GM12878 (cell line): ENCODE measurements around the gene BATF. TPM values are rescaled to one million over a fixed set of nuclear protein-coding genes. Genes with fewer than 3 reads are reported as not detected.

Experiments
- ATAC-seq: fragments of 200-7000 bp; cut with Tn5 transposase; 3 replicates; pipeline ENCODE4 v1.9.1; 2020; ENCODE audit warnings: mild to moderate bottlenecking, moderate library complexity
- BruUV-seq: library from RNA; stranded (reverse); fragments of 400-500 nt; replicated peaks from 2 replicates; lab custom pipeline; 2021; lab: Mats Ljungman, UMichigan
- CTCF ChIA-PET: fragments of 300-600 bp; sonication (Branson Sonifier 250); formaldehyde crosslinking; extraction: SDS; loops from one replicate; lab custom pipeline; 2021; ENCODE audit warnings: inconsistent platforms; lab: Yijun Ruan, JAX
- POLR2A ChIA-PET: fragments of 350-600 bp; formaldehyde crosslinking; extraction: SDS; loops from one replicate; lab custom pipeline; 2021; ENCODE audit warnings: inconsistent platforms; lab: Charles Lee
- RAD21 ChIA-PET: fragments of 300-600 bp; sonication (Branson Sonifier 250); formaldehyde crosslinking; loops from one replicate; lab custom pipeline; 2023; ENCODE audit warnings: antibody characterized with exemption; ENCODE audit not compliant: unreplicated experiment; lab: Charles Lee
- SMC1A ChIA-PET: fragments of 300-600 bp; sonication (Branson Sonifier 250); formaldehyde crosslinking; loops from one replicate; lab custom pipeline; 2023; ENCODE audit not compliant: unreplicated experiment, uncharacterized antibody; lab: Charles Lee
- DNase-seq: peaks from one replicate; pipeline ENCODE4 v3.0.0-alpha.2; 2011; ENCODE audit warnings: low read depth, low spot score
- FAIRE-seq: peaks from 3 replicates; lab custom pipeline; 2011; peaks lifted over from hg19 to GRCh38; lab: Jason Lieb, UNC
- H2AFZ ChIP-seq: 2 replicates; pipeline ENCODE4 v1.6.0; 2011; ENCODE audit warnings: low read depth, low read length, control low read depth; ENCODE audit not compliant: control insufficient read depth
- H3K27ac ChIP-seq: 2 replicates; pipeline ENCODE4 v1.5.1; 2011; ENCODE audit warnings: control low read depth; ENCODE audit not compliant: control insufficient read depth, insufficient read depth
- H3K27me3 ChIP-seq, 2 experiments: replicated peaks in 1 of 2; 2 replicates each; pipeline versions ENCODE4 v1.6.0 to v1.6.1; 2011; ENCODE audit warnings: low read length in 1 of 2; ENCODE audit not compliant: control insufficient read depth in 2 of 2, insufficient read depth in 2 of 2
- H3K36me3 ChIP-seq, 2 experiments: 2 replicates each; pipeline ENCODE4 v1.5.1; 2011; ENCODE audit warnings: low read length in 1 of 2; ENCODE audit not compliant: control insufficient read depth in 2 of 2, insufficient read depth in 2 of 2
- H3K4me1 ChIP-seq: 2 replicates; pipeline ENCODE4 v1.6.1; 2011; ENCODE audit warnings: mild to moderate bottlenecking, low read length, moderate library complexity, mixed read lengths; ENCODE audit not compliant: control insufficient read depth, insufficient read depth
- H3K4me2 ChIP-seq: 2 replicates; pipeline ENCODE4 v1.6.0; 2011; ENCODE audit warnings: control low read depth; ENCODE audit not compliant: control insufficient read depth, insufficient read depth
- H3K4me3 ChIP-seq: fragments of 200-600 bp; sonication (generic); 2 replicates; pipeline ENCODE4 v1.5.1; 2016
- H3K79me2 ChIP-seq: 2 replicates; pipeline ENCODE4 v1.6.0; 2011; ENCODE audit warnings: low read length; ENCODE audit not compliant: control insufficient read depth, insufficient read depth
- H3K9ac ChIP-seq: 2 replicates; pipeline ENCODE4 v1.8.0; 2011; ENCODE audit warnings: low read length, control low read depth, mixed read lengths; ENCODE audit not compliant: control insufficient read depth, insufficient read depth
- H3K9me3 ChIP-seq: replicated peaks from 3 replicates; pipeline ENCODE4 v1.5.1; 2011; ENCODE audit warnings: mild to moderate bottlenecking, low read length; ENCODE audit not compliant: control insufficient read depth, insufficient read depth
- H4K20me1 ChIP-seq: 2 replicates; pipeline ENCODE4 v1.6.0; 2011; ENCODE audit not compliant: control insufficient read depth, insufficient read depth
- CBX5 ChIP-seq: sonication (generic); IDR thresholded peaks from 2 replicates; pipeline ENCODE4 v1.6.1; 2016; ENCODE audit warnings: low read depth, moderate library complexity, mild to moderate bottlenecking, inconsistent platforms
- JUNB ChIP-seq: IDR thresholded peaks from 2 replicates; pipeline ENCODE4 v1.6.1; 2016; ENCODE audit warnings: antibody characterized with exemption, mild to moderate bottlenecking
- MEF2A ChIP-seq: IDR thresholded peaks from 2 replicates; pipeline ENCODE4 v1.6.1; 2011; ENCODE audit warnings: low read depth, mild to moderate bottlenecking, low read length, moderate library complexity; ENCODE audit not compliant: insufficient read depth
- RELB ChIP-seq: fragments of 450-650 bp; IDR thresholded peaks from 2 replicates; pipeline ENCODE4 v1.6.1; 2017; ENCODE audit warnings: low read depth, mild to moderate bottlenecking, moderate library complexity
- ZBTB33 ChIP-seq: fragments of 450-650 bp; IDR thresholded peaks from 2 replicates; pipeline ENCODE4 v1.6.1; 2017; ENCODE audit warnings: mild to moderate bottlenecking
- in situ Hi-C: fragments of 300-500 bp; cut with MboI; formaldehyde crosslinking; loops from 9 replicates; pipeline ENCODE4 v1.14.3; 2018; ENCODE audit warnings: mixed read lengths
- intact Hi-C: fragments of 100-400 bp; cut with micrococcal nuclease; formaldehyde crosslinking; loops from one replicate; pipeline ENCODE4 v1.14.2; 2022; ENCODE audit not compliant: unreplicated experiment
- polyA plus RNA-seq, 11 experiments: library from polyadenylated mRNA; depleted of rRNA in 4 of 11; unstranded in 6 of 11; stranded (reverse) in 5 of 11; fragments of >200 nt; fragmentation: Nextera tagmentation in 4 of 11; fragmentation: Illumina TruSeq in 1 of 11; extraction: Ambion mirVana in 4 of 11; extraction: Trizol in 1 of 11; gene quantifications; 1 replicate in 1 of 11; 2 replicates in 10 of 11; pipeline versions ENCODE4 v1.2.1 to v1.2.3, GENCODE V29; 2011 to 2016; ENCODE audit warnings: inconsistent platforms in 2 of 11, missing spikeins in 2 of 11, low read depth in 1 of 11
- total RNA-seq, 4 experiments: library from RNA; depleted of rRNA in 3 of 4; stranded (reverse); fragments of >200 nt in 3 of 4; fragmentation: Illumina TruSeq in 1 of 4; extraction: Trizol in 1 of 4; gene quantifications; 2 replicates each; pipeline versions ENCODE4 v1.2.1 to v1.2.3, GENCODE V29; 2013 to 2021

The BATF gene
- total and polyA plus RNA-seq, 10 of the 15 experiments (the other 5 are each of a cell fraction or from before 2014, with no cell fraction given), result 10.0 to 154 (median 103) TPM

- Histone ChIP-seq H3K36me3 (no peaks in the 10 kb centered on the region), H3K27me3 (no peaks in the 10 kb centered on the region), H4K20me1 (no peaks in the 10 kb centered on the region), H3K27ac (no peak overlapping the region), H3K4me2 (no peak overlapping the region), H3K9ac (no peak overlapping the region), H3K4me1 (peaks cover 34% of the 10 kb centered on the region), H3K4me3 (no peak overlapping the region), H3K9me3 (peaks cover 18% of the 10 kb centered on the region), H3K79me2 (peaks cover 2% of the 10 kb centered on the region), H2AFZ (no peak overlapping the region)
- ChIA-PET SMC1A (interaction anchor here (1.2 to 19.9 kb wide), 3 partner anchors 10 to 31 kb away, joined by 4 to 619 read pairs (median 5); no protein-coding TSS in a partner anchor), CTCF (interaction anchor here (0.9 to 21.2 kb wide), 3 partner anchors 19 to 50 kb away, joined by 3 to 520 read pairs (median 481); no protein-coding TSS in a partner anchor), RAD21 (interaction anchor here (21.5 kb wide), 1 partner anchor 19 kb away, joined by 645 read pairs; no protein-coding TSS in a partner anchor), POLR2A (interaction anchor here (1.6 to 13.4 kb wide), 2 partner anchors 17 to 29 kb away, joined by 4 to 385 read pairs; no protein-coding TSS in a partner anchor)
- no peak for ATAC-seq
- no TSS peak for BruUV-seq
- in situ Hi-C loops, result no loop called here
- no peak for DNase-seq
- FAIRE-seq, result no peak
- intact Hi-C loops, result no loop called here
- TF ChIP-seq JUNB (peak; percentile 21; the same call in 1 of the 2 replicates), MEF2A (0 out of 2 replicates have a peak, but pooled peaks have one; percentile 25), ZBTB33 (no peak), RELB (0 out of 2 replicates have a peak, but pooled peaks have one; percentile 12), CBX5 (peak; percentile 81; the same call in 1 of the 2 replicates)
Measured at GRCh38 chr14:75511201-75511600, 11.1 kb upstream of the BATF start.
